Skeletal muscle tissue (tissue), 5 donors: ENCODE measurements around the gene WDR93. TPM values are rescaled to one million over a fixed set of nuclear protein-coding genes. Genes with fewer than 3 reads are reported as not detected.

Experiments used
- H3K27ac ChIP-seq: one replicate; pipeline ENCODE4 v1.7.0; 2013; ENCODE audit warnings: mild to moderate bottlenecking, low read depth, low read length, inconsistent platforms
- H3K27me3 ChIP-seq, 3 donors: one replicate each; pipeline ENCODE4 v1.7.0; 2013; ENCODE audit warnings: low read length in 3 of 3; ENCODE audit not compliant: control insufficient read depth in 3 of 3, insufficient read depth in 3 of 3
- H3K36me3 ChIP-seq, 3 donors: one replicate each; pipeline ENCODE4 v1.7.0; 2013; ENCODE audit warnings: low read length in 3 of 3; ENCODE audit not compliant: control insufficient read depth in 3 of 3, insufficient read depth in 3 of 3
- H3K4me1 ChIP-seq, 3 donors: one replicate each; pipeline ENCODE4 v1.7.0; 2013; ENCODE audit warnings: low read length in 3 of 3, mild to moderate bottlenecking in 3 of 3; ENCODE audit not compliant: control insufficient read depth in 3 of 3, insufficient read depth in 3 of 3
- H3K4me3 ChIP-seq, 3 donors: one replicate each; pipeline ENCODE4 v1.7.0; 2013; ENCODE audit warnings: low read length in 3 of 3
- H3K9ac ChIP-seq, 3 donors: one replicate each; pipeline ENCODE4 v1.7.0; 2013; ENCODE audit warnings: low read length in 3 of 3, mild to moderate bottlenecking in 3 of 3, moderate library complexity in 2 of 3, low read depth in 1 of 3
- H3K9me3 ChIP-seq, 3 donors: one replicate each; pipeline ENCODE4 v1.7.0; 2013; ENCODE audit warnings: low read length in 3 of 3; ENCODE audit not compliant: control insufficient read depth in 3 of 3
- small RNA-seq: library from RNA; depleted of rRNA; stranded (forward); fragments of <200 nt; gene quantifications from one replicate; pipeline ENCODE3, GENCODE V24; 2014
- total RNA-seq: library from RNA; depleted of rRNA; stranded (reverse); fragments of >200 nt; gene quantifications from one replicate; pipeline ENCODE4 v1.2.3, GENCODE V29; 2014
- donor health status: Osteomylitis.

WDR93 gene
- total RNA-seq, 1 donor from 2014 or later = not detected

DNA sequence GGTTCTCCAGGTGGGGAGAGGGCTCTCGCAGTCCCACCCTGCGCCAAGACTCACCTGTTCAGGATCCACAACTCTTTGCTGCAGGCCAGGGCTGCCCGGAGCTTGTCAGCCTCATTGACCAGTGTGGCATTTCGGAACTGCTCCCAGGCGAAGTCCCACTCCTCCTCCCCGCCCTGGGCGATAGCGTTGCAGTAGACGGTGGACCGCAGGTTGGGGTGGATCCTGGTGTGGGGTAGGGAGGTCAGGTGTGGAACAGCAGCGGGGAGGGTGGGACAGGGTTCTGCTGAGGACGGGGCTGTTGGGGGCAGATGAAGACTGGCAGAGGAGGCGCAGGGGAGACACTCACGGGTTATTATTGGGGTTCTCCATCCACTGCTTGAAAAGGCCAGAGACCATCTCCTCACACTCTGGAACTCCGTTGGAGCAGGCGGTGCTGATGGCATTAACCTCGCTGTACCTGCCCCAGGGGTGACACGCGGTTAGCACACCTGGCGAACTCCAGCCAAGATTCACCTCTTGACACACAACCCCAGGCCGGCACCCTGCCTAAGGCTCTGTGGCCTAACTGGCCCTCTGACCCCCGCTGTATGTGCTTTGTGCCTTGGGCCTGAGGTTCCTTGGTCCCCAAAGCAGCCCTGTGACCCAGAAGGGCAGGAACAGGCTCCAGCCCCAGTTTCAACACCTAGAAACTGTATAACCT lies 101.6 kb downstream of the WDR93 start:
- H3K4me3 ChIP-seq = no peak overlapping the region
- no peaks in the 10 kb centered on the region for H3K36me3 ChIP-seq
- no peak overlapping the region for H3K27ac ChIP-seq
- no peak overlapping the region for H3K9ac ChIP-seq
- peaks cover 0 to 3% (median 2%) of the 10 kb centered on the region in 3 donors for H3K4me1 ChIP-seq
- peaks cover 0 to 8% (median 0%) of the 10 kb centered on the region in 3 donors for H3K27me3 ChIP-seq
- H3K9me3 ChIP-seq = no peaks in the 10 kb centered on the region

Small RNA genes lying within 50 kb of the gene (small RNA-seq; reads per million reads assigned to genes)
- not detected for gene RNU6-132P

Other genes starting within 250 kb of the WDR93 start
- gene RHCG, start 194.2 kb upstream of the WDR93 start, total RNA-seq = not detected
- gene TICRR, start 115.3 kb upstream of the WDR93 start, total RNA-seq = 1.6 TPM
- gene KIF7, start 35.3 kb upstream of the WDR93 start, total RNA-seq = 4.7 TPM
- gene PLIN1, start 11.4 kb upstream of the WDR93 start, total RNA-seq = 39.7 TPM
- gene PEX11A, start 57 bp upstream of the WDR93 start, total RNA-seq = 8.9 TPM
- 0.52 TPM for gene MESP1, start 60.4 kb downstream of the WDR93 start, total RNA-seq
- gene MESP2, start 85.5 kb downstream of the WDR93 start, total RNA-seq = not detected
- 7.3 TPM for gene ANPEP, start 124.0 kb downstream of the WDR93 start, total RNA-seq
- 51.7 TPM for gene AP3S2, start 203.2 kb downstream of the WDR93 start, total RNA-seq
- 13.0 TPM for gene ARPIN, start 222.1 kb downstream of the WDR93 start, total RNA-seq